Endothelial cell of hepatic sinusoid (primary cell): ENCODE measurements around the gene UNC5C.

Experiments used
- in situ Hi-C: cut with HindIII; loops from 2 replicates; pipeline ENCODE4 v1.10.0; 2017; ENCODE audit warnings: low sequenced_read_pairs

The UNC5C gene

GRCh38 chr4:95546866-95547714 is 1.7 kb downstream of the UNC5C start:
- in situ Hi-C loops, result no loop called here

- in situ Hi-C loops, result no loop called here
These were observed 2.6 kb downstream of the UNC5C start for GRCh38 chr4:95546221-95546620.

- in situ Hi-C loops, result no loop called here
These were observed 3.2 kb downstream of the UNC5C start for GRCh38 chr4:95545546-95545945.

DNA sequence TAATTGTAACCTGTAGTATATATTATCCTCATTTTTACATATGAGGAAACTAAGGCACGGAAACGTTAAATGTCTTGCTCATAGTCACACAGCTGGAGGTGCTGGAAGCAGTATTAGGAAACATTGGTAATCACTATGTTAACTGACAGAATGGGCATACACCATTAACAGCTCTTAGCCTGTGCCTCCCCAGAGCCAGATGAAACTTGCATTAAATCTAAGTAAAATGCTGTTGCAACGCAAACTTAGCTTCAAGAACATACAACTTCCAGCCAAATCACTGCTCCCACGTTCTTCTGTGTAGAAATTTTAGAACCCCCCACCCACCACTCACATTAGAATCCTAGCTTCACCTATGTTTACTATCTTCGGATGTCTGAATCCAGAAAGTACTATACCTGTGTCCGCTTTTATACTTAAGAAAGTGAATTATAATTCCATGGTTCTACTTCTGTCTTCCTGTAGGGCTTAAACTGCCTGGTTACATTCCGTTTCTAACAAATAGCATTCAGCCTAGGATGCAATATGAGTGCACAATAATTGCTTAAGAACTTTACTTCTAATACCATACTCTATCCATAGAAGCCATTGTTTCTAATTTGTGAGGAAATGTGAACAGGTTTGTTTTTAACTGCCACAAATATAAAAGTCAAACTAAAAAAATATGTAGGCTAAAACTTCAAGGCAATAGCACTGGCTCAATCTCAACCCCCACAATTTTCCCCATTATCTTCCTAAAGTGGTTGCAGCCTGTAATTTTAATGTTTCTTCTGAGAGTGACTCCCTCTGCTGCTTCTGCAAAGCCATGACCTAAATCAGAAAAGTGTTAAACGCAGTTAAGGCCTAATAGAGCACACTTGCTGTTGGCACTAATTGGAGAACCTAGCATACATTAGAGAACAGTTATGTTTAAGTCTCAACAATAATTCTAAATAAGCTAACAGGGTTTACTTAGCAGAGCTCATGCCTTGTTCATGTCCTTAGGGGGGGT is 4.4 kb downstream of the UNC5C start:
- in situ Hi-C loops, result no loop called here

DNA sequence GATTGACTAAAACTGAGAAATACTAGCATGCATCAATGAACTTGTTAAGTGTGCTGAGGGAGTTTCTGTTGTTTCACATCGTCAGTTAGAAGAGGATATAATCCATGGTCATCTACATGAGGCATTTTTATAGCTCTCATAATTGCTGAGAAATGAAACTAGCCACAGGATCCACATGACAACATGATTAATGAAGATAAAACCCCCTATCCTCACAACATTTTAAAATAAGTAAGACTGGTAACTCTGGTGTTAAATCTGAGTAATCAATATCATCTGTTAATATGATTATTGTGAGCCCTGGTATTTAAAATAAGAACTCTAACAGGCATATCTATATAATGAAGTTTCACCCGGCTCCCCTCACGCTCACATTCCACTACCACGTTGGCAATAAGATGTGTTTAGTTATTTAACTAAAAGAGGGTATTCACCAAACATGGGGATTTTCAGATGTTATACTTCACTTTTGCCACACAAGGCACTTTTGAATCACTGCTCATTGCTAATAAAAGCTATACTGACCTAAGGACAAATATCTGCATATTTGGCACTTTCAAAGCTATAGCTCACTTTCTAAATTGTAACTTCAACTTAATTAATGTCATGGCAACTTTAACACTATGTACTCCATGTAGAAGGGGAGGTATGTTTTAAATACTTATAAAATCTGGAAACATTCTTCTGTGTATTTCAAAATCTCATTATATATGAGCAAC is 6.7 kb downstream of the UNC5C start:
- in situ Hi-C loops, result no loop called here

DNA sequence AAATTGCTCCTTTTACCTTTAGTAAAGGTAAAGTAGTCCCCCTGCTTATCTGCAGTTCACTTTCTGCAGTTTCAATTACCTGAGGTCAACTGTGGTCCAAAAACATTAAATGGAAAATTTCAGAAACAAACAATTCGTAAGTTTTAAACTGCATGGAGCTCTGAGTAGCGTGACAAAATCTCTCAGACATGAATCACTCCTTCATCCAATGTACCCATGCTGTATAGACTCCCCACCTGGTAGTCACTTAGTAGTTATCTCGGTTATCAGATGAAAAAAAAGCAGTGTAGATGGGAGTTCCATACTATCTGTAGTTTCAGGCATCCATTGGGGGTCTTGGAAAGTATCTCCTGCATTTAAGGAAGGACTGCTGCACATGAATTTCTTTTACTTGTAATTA is 7.7 kb downstream of the UNC5C start:
- in situ Hi-C loops, result no loop called here

DNA sequence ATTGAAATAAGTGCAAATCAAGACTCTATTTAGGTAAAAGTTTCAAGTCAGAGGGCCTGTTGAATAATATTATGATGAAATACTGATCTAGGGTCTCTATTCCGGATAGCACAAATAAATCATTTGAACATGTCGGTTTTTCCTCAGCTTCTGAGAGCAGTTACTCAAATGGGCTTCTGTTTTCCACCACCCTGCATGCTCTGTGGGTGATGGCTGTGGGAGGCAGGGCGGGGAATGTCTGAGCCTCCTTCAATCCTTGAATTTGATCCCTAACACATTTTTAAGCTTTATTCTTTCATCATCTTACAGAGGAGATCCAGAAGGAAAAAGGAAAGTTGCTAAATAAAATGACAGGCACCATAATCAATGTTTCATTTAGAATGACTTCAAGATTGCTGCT is 8.5 kb downstream of the UNC5C start:
- in situ Hi-C loops, result no loop called here

DNA sequence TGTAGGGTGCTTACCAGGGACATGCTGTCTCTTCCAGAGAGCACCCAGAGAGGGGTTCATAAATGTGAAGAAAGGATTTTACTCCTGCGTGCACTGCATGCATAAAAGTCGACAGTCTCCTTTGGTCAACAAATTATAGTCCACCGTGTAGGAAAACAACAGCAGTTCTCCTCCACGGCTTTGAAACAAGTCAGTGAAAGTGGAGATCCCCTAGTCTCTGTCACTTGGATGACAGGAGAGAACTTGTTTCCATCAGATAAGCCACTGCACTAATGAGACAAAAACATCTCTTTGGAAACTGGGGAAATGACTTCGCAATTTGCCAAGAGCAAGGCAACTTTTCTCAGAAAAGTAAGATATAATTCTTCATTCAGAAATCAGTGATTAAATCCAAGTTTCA is 9.7 kb downstream of the UNC5C start:
- in situ Hi-C loops, result no loop called here

DNA sequence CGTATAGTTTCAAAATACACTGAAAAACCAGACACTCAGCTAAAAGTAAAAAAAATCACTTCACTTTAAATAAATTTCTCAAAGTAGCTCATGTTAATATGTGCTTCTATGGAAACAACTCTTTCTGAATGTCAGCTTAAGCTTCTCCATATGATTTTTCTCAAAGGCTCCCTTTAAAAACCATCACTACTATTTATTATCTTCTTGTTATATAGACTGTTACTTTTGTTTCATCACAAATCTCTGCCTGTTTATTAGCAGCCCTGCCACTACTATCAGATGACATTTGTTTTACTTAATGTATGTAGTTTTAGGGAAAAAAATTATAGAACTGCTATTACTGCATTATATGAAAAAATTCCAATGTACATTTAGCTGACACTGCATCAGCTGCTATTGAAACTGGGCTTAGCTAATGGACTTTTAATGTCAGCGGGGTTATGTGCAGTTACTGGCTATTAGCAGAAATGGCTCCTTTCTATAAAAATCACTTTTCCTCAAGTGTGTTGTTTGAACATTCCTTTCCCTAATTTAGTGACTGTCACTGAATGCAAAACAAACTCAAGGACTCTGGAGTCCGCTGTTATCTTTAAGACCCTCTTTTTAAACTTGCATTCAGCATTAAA is 10.8 kb downstream of the UNC5C start:
- in situ Hi-C loops, result no loop called here

DNA sequence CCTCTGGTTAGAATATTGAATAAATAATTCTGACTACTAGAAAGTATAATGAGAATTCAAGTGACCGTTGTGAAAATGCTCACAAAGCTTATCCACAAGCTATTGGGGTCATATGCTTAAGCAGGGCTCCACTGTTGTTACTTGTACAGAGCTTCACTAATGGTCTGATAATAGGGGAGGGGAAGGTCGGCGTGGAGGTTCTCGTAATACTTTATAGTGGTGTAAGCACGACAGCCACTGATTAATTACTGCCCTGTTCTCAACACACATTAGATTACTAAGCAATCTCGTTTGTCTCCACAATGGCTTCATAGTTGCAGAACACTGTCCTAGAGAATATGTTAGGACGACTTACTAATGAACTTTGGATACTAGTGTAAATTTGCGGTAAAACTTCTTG is 11.6 kb downstream of the UNC5C start:
- in situ Hi-C loops, result no loop called here

- in situ Hi-C loops, result no loop called here
These were observed 12.1 kb downstream of the UNC5C start for GRCh38 chr4:95536650-95537049.

GRCh38 chr4:95535180-95535579 is 13.6 kb downstream of the UNC5C start:
- in situ Hi-C loops, result no loop called here

DNA sequence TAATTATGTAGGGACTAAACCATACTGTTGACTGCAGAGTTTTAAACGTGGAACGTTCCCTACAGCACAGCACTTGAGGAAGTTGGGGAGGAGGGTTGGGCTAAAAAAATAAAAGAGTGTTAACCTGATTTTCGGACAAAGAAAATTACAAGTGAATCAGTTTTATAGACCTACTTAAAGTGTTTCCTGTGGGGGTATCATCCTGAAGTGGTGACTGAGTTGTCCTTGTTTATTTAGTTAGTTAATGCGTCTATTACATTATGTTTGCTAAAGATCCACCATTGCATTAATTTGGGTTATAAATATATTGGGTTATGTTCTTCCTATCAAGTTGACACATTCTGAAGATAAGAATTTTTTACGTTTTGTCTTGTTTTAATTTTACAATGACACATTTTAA is 14.7 kb downstream of the UNC5C start:
- in situ Hi-C loops, result no loop called here

DNA sequence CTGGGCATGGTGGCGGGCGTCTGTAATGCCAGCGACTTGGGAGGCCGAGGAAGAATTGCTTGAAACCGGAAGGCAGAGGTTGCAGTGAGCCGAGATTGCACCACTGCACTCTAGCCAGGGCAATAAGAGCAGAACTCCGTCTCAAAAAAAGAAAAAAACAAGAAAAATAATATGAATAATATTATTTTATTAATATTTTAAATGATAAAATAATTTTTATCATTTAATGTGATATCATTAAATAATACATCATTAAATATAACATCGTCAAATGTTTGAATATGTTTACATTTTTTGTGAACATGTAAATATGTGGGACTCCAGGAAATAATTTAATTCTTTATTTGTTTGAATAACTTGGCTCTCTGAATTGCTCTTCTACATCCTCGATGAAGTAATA is 15.5 kb downstream of the UNC5C start:
- in situ Hi-C loops, result no loop called here

DNA sequence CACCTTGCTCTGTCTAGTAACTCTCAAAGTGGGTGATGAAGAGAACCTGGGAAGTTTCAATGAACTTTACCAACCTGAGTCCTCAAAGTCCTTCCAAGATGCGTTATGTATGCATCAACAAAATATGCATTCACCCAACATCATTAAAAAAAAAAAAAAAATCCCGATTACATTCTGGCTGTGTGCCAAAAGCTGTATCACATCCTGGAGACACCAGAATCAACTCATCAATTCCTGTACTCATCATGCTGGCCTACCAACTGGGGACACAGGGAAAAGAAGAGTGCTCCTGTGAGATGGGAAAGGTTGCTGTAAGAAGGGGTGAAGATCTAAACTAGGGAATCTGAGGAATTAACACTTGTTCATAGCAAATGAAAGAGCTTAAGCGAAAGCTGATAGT is 16.5 kb downstream of the UNC5C start:
- in situ Hi-C loops, result no loop called here

GRCh38 chr4:95531141-95531540 is 17.6 kb downstream of the UNC5C start:
- in situ Hi-C loops, result no loop called here

DNA sequence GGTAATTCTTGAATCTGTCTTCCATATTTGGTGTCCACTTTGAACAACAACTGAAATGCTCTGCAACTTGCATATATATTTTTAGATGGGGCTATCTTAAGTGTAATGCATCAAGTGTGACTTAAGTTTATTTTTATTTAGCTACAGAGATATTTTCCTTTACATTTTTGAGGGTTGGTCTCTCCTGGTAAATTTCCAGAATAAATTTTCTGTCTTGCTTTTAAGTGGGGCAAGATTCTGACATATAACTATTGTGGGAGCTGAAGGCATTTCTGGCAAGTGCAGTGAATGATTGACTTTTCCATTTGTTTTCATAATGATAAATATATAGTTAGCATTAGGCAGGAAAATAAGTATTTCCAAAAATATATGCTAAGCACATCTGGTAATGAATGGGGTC is 18.8 kb downstream of the UNC5C start:
- in situ Hi-C loops, result no loop called here

- in situ Hi-C loops, result no loop called here
These were observed 20.3 kb downstream of the UNC5C start for GRCh38 chr4:95528388-95528948.

DNA sequence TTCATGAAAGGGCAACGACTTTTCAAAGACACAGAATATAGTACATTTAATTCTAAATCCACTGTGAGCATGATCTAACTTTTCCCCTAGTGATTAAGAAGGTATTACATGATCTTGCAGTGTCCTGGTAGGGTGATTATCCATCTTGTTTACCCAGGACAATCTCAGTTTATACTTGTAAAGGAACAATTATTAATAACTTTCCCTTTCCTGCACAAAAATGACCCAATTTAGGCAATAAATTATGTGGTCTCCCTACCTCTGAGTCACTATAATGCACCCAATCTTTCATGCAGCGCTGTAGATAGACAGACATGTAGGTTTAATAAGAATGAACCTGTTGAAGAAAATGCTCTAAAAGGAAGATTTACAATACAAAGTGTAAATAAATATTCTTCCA is 22.7 kb downstream of the UNC5C start:
- in situ Hi-C loops, result no loop called here

- in situ Hi-C loops, result no loop called here
These were observed 24.0 kb downstream of the UNC5C start for GRCh38 chr4:95524729-95525128.
